HFF-Myc (cell line): ENCODE measurements around the gene RHOT1.
"Not testable (repeated sequence)": the region's sequence is repeated elsewhere in the genome, so short reads cannot be mapped to it uniquely, and the experiment has no call there.

Experiments used
- DNase-seq: peaks from one replicate; pipeline ENCODE4 v3.0.0-alpha.2; 2011; ENCODE audit warnings: low read depth; ENCODE audit errors: extremely low read depth
- H3K4me3 ChIP-seq: replicated peaks from 2 replicates; pipeline ENCODE4 v1.5.1; 2011; ENCODE audit warnings: low read depth, mild to moderate bottlenecking, control low read depth, low read length
- TF ChIP-seq, protein P1 (sequence below): IDR thresholded peaks from 2 replicates; pipeline ENCODE4 v1.5.1; 2012; ENCODE audit warnings: mild to moderate bottlenecking, low read depth, low read length, control low read depth; ENCODE audit errors: missing control alignments

Gene RHOT1

DNA sequence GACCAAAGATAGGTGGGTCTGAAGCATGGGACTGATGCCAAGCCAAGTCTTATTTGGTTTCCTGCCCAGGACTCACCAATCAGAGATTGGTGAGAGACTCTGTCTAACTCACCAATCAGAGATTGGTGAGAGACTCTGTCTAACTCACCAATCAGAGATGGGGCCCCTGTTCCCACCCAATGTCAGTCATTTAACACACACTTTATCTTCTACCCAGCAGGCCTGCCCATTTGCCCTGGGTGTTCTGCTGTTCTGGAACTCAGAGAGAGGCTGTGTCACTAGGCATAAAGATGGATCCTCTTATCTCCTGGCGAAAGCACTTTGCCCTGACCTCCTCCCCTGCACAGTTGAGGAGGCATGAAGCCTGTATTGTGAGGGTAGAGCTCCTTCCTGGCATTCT is 5.4 kb upstream of the RHOT1 start:
- TF ChIP-seq, protein P1, sequence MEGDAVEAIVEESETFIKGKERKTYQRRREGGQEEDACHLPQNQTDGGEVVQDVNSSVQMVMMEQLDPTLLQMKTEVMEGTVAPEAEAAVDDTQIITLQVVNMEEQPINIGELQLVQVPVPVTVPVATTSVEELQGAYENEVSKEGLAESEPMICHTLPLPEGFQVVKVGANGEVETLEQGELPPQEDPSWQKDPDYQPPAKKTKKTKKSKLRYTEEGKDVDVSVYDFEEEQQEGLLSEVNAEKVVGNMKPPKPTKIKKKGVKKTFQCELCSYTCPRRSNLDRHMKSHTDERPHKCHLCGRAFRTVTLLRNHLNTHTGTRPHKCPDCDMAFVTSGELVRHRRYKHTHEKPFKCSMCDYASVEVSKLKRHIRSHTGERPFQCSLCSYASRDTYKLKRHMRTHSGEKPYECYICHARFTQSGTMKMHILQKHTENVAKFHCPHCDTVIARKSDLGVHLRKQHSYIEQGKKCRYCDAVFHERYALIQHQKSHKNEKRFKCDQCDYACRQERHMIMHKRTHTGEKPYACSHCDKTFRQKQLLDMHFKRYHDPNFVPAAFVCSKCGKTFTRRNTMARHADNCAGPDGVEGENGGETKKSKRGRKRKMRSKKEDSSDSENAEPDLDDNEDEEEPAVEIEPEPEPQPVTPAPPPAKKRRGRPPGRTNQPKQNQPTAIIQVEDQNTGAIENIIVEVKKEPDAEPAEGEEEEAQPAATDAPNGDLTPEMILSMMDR = no peak
- no peak for DNase-seq
- H3K4me3 ChIP-seq = no peak overlapping the region

DNA sequence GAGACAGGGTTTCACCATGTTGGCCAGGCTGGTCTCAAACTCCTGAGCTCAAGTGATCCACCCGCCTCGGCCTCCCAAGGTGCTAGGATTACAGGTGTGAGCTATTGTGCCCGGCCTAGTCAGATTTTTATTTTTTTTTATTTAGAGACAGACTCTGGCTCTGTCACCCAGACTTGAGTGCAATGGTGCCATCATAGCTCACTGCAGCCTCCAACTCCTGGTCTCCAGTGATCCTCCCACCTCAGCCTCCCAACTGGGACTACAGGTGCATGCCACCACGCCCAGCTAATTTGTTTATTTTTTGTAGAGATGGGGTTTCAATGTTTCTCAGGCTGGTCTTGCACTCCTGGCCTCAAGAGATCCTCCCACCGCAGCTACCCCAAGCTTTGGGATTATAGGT is 2.8 kb upstream of the RHOT1 start:
- DNase-seq, H3K4me3 ChIP-seq: not testable (repeated sequence)

DNA sequence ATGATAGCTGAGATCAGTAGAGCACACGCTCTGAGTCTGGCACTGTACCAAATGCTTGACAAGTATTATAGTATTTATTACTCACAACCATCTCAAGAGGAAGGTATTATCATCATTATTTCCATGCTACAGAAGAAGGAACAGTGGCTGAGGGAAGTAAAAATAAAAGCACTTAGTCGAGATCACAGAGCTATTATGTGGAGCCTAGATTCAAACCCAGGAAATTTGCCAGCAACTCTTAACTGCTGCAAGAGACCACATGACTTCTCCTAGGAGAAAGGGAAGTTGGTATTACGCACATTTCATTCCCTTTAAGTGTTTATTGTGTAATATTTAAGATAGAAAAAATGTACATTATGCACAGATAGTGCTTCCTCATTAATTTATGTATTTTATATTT is 1.0 kb upstream of the RHOT1 start:
- TF ChIP-seq, protein P1 = no peak
- peak overlapping the region; percentile 75 for H3K4me3 ChIP-seq
- peak; percentile 73 for DNase-seq

DNA sequence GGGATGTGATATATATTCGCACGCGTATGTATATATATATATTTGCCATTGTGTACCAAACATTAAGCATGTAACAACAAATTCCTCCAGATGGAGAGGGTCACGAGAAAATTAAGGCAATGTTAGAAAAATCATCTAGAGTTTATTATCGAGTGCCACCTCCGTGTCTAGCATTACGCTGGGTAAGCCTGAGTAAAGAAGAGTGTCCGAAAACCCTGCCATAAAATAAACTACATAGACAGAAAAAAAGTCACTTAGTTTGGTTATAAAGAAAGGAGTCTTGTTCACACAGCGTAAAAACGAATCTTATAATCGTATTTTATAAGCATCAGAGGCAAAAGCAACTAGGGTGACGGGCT is 644 bp upstream of the RHOT1 start:
- TF ChIP-seq, protein P1 = no peak
- no peak for DNase-seq
- H3K4me3 ChIP-seq = peak overlapping the region; percentile 75

DNA sequence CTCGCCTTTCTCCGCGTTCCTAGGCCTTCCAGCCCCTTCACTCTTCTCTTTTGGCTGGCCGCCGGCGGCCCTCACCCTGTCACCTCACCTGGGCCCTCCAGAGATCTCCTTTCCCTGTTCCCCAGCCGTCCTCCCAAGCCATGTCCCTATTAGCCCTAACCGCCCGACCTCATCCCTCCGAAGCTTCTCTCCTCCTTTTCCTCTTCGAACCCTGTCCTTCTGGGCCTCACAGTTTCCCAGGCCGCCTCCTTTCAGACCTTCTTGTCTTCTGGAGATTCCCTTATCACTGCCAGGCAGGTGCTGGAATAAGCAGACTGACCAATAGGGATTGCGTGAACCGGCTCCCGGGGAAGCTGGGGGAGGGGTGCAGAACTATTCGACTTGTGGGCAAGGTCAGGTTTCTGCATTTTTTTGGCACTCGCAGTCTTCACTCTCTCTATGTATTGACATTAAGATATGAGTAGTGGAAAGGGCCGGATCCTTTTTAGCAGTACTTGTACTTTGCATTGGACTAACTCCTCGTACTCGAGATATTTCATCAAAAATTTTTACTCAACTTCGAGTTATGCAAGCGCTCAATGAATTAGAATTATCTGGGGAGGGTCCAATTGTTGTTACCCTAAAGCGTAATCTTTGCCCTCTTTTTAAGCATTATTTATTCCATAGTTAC is 690 bp downstream of the RHOT1 start:
- DNase-seq = no peak
- H3K4me3 ChIP-seq = peak overlapping the region; percentile 75
- TF ChIP-seq, protein P1 = no peak

DNA sequence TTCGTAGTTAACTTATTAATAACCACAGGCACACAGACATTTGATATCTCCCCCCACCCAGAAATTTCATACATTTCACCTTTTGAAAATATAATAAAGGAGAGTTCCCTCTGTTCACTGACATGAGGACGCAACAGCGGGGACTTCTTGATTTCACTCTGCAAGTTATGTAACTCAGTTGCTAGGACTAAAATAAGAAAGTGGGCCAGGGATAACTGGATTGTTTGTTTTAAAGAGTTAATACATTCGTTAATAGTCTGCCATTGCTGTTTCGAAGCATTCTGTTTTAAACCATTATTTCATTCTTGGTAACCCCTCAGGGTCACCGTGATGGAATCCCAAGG is 1.2 kb downstream of the RHOT1 start:
- peak overlapping the region; percentile 75 for H3K4me3 ChIP-seq
- TF ChIP-seq, protein P1 = no peak

DNA sequence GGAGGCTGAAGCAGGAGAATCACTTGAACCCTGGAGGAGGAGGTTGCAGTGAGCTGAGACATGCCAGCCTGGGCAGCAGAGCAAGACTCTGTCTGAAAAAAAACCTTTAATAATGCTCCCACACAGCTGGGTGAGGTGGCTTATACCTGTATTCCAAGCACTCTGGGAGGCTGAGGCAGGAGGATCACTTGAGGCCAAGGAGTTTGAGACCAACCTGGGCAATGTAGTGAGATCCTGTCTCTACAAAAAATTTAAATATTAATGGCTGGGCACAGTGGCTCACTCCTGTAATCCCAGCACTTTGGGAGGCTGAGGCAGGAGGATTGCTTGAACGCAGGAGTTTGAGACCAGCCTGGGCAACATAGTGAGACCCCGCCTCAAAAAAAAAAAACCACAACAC is 2.1 kb downstream of the RHOT1 start:
- not testable (repeated sequence) for DNase-seq, H3K4me3 ChIP-seq

More for the DNA sequence above, 1.2 kb downstream of the RHOT1 start:
- DNase-seq = no peak

DNA sequence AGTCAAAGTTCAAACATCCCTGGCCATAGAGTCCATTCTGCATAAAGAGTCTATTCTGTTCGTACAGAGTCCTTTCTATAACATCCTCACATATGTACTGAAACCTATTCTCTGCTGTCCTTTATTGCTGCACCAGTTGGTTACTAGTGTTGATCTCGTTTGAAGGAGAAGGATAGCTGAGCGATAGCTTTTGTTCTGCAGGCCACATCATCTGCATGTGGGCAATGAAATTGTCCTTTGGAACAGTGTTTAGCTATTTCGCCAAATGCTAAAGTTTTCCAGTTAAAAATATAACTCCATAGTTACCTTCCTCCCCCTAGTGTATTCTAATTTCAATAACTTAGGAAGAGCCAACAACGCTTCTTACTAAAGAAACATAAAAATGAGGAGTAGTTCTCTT is 6.0 kb downstream of the RHOT1 start:
- no peak for DNase-seq
- H3K4me3 ChIP-seq = no peak overlapping the region
- TF ChIP-seq, protein P1 = no peak
